PC-3 (cell line): ENCODE results near the gene TRIM10.

Source experiments
- CTCF ChIP-seq: fragments of 300-600 bp; sonication (generic); conservative IDR thresholded peaks from 2 replicates; pipeline ENCODE4 v1.5.1; 2017; ENCODE audit warnings: antibody characterized with exemption, low read depth, mild to moderate bottlenecking, low read length
- EZH2 ChIP-seq: fragments of 300-600 bp; sonication (generic); IDR thresholded peaks from one replicate; pipeline ENCODE4 v1.6.1; 2017; ENCODE audit warnings: antibody characterized with exemption, mild to moderate bottlenecking, low read length; ENCODE audit not compliant: unreplicated experiment

- no peak for TF ChIP-seq EZH2
- no peak for TF ChIP-seq CTCF
Measured at GRCh38 chr6:30206152-30206551, 45.1 kb upstream of the TRIM10 start.
